T-helper 1 cell treated with Interleukin-12 subunit alpha and Interleukin-12 subunit beta and Interleukin-4 antibody, amounts not matched to agents 30 μg/mL and 1 μg/mL, for 36 hours (primary cell): ENCODE data around the gene HNRNPUL1.

Experiments used
- H3K27ac Mint-ChIP-seq: one replicate; pipeline ENCODE4 v1.8.0; 2021; ENCODE audit warnings: mild to moderate bottlenecking, mixed read lengths
- H3K27me3 Mint-ChIP-seq: one replicate; pipeline ENCODE4 v1.8.0; 2021; ENCODE audit warnings: low read depth, mixed read lengths
- H3K36me3 Mint-ChIP-seq: one replicate; pipeline ENCODE4 v1.8.0; 2021; ENCODE audit warnings: low read depth, mixed read lengths
- H3K4me1 Mint-ChIP-seq: one replicate; pipeline ENCODE4 v1.8.0; 2021; ENCODE audit warnings: low read depth, mixed read lengths
- H3K4me3 Mint-ChIP-seq: one replicate; pipeline ENCODE4 v1.8.0; 2021; ENCODE audit warnings: mild to moderate bottlenecking, moderate library complexity, mixed read lengths
- H3K9me3 Mint-ChIP-seq: one replicate; pipeline ENCODE4 v1.8.0; 2021; ENCODE audit warnings: mixed read lengths

Gene HNRNPUL1

DNA sequence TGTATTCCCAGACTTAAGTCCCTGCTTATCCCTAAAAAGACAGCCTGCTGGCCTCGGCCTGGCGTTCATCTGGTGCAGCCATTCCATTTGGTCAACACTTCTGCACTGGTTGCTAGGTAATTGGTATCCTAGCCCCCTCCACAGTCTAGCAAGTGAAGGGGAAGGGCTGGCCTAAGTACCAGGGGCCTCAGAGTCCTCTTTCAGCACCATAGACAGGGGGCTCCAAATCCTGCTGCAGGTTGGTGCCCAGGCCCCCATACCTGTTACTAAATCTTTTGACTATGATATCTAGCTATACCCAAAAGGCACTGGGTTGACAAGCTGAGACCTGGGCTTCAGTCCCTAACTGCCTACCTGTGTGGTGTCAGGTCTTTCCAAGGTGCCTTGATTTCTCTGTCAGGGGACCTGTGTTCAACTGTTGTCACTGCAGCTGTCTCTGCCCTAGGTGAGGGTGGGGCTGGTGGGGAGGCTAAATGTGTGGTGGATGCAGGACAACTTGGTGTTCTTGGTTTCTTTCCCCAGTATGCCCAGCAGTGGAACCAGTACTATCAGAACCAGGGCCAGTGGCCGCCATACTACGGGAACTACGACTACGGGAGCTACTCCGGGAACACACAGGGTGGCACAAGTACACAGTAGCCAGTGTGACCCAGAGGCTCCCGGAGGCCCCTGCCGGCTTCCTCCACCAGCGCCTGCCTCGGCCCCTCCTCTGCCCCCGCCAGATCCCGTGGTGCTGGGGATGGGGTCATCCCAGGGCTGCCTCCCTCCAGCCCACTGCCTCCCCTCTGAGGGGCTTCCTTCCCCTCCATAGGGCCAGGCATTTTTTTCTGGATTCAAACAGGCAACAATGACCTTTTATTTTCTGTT lies 42.0 kb downstream of the HNRNPUL1 start:
- Mint-ChIP-seq H3K27me3 (no peaks in the 10 kb centered on the region), H3K4me3 (peak overlapping the region; percentile 80), H3K9me3 (no peaks in the 10 kb centered on the region), H3K4me1 (peaks cover 72% of the 10 kb centered on the region), H3K27ac (peak overlapping the region; percentile 93), H3K36me3 (peaks cover 63% of the 10 kb centered on the region)

DNA sequence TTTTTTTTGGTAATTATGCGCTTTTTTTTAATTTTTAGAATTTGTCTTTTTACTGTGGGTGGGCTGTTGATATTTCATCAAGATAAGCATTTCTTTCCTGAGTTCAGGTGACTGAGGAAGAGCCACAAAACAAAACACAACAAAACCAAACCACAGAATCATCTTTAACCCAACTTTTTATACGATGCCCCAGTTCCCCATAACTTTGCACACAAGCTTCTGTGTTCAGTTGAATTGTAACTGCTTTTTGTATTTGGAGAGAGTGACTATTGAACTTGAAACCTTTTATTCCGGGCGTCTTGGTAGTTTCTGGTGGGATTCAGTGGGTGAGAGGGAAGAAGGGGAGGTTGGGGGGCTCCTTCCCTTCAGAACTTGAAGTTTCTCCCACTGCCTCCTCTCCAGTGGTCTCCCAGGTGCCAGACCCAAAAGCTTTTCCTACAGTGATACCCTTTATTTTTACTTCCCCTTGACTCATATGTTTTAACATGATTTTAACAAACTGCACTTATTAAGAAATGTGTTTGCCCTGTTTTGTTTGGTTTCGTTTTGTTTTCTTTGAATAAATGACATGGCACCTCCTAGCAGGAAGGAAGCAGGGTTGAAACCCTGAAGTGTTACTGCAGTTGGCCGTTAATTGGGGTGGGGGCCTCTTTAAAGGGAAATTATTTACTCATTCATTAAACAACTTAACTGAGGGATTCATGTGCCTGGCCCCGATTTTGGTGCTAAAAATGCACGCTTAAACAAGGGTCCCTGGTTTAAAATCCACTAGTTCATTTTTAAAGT lies 43.1 kb downstream of the HNRNPUL1 start:
- Mint-ChIP-seq H3K27me3 (no peaks in the 10 kb centered on the region), H3K4me3 (peak overlapping the region; percentile 80), H3K36me3 (peaks cover 57% of the 10 kb centered on the region)

DNA sequence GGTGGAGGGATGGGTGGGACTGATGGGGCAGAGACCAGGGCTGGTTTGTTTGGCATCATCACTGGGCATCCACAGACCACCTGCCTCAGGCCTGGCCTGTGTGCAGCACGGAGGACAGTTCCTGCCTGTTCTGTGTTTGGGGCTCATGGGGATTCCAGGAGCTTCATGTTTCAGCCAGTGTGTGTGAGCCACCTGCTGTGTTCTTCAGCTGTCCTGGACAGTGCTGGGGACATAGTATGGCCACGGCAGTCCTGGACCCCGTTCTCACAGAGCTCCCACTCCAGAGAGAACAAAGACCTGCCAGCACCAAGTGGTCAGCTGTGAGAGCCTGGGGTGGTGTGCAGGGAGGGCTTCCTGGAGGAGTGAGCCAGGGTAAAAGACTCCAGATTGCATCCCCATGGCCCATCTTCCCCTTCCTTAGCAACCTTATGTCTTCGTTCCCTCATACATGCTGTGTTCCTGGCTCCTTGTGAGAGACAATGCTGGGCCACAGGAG lies 43.8 kb downstream of the HNRNPUL1 start:
- Mint-ChIP-seq H3K27ac (peak overlapping the region; percentile 93), H3K9me3 (no peaks in the 10 kb centered on the region), H3K4me3 (peak overlapping the region; percentile 98), H3K36me3 (peaks cover 53% of the 10 kb centered on the region), H3K4me1 (peaks cover 66% of the 10 kb centered on the region), H3K27me3 (no peaks in the 10 kb centered on the region)

More for the DNA sequence above, 43.1 kb downstream of the HNRNPUL1 start:
- H3K9me3 Mint-ChIP-seq, result no peaks in the 10 kb centered on the region
- peaks cover 69% of the 10 kb centered on the region for H3K4me1 Mint-ChIP-seq
- H3K27ac Mint-ChIP-seq, result peak overlapping the region; percentile 93

DNA sequence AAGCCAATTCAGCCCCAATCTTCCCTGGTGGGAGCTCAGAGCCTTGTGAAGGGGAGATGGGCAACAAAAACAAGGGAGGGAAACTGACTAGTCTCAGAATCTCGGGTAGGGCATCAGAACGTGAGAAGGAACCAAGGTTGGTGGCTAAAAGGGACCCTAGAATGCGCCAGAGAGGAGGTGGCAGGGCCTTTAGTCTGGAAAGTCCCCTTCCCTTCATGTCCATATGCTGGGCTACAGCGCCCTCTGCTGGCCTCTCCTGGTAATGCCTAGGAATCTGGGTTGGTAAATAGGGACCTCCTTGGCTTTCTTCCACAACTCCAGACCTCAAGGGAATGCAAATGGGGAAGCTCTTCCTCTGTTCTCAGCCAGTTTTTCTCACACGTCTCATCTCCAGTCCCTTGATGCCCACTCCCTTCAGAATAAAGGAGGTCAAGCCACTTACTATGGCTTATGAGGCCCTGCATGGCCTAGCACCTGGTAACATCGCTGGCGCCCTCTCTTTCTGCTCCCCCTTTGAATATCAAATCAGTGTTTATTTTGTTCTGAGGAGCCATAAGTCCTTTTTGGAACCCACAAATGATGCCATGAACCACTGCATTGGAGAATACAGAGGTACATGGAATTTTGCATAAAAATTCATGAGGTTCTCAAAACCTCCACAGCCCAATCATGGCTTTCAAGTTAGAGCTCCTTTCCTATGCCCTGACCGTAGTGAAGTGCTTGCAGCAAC lies 44.4 kb downstream of the HNRNPUL1 start:
- Mint-ChIP-seq H3K4me1 (peaks cover 68% of the 10 kb centered on the region), H3K9me3 (no peaks in the 10 kb centered on the region), H3K36me3 (peaks cover 55% of the 10 kb centered on the region), H3K27ac (peak overlapping the region; percentile 93), H3K4me3 (peak overlapping the region; percentile 98), H3K27me3 (no peaks in the 10 kb centered on the region)

DNA sequence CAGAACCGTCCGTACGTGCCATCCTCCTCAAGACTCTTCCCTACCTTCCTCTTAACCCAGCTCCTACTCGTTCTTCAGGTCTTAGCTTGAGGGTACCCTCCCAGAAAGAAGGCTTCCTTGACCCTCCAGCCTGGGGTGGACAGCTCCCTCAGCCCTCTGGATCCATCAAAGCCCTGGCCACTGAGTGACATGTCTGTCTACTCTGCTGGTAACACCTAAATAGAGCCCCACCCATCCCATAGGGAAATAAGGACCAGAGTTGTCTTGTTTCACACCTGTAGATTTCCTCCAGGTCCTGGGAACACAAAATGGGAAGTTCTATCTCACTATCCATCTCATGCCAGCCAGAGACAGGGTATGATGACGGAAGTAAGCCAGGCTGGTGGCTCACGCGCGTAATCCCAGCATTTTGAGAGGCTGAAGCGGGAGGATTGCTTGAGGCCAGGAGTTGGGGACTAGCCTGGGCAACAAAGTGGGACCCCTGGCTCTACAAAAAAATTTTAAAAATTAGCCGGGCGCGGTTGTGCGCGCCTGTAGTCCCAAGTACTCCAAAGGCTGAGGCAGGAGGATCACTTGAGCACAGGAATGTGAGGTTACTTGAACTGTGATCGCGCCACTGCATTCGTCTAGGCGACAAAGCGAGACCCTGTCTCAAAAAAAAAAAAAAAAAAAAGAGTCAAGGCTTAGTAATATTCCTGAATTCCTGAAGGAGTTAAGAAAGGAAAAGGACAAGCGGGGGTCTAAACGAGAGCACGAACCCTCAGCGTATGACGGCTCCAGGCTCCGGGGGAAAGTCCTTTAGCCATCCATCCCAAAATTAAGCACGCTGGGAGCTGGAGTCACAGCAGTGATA lies 45.2 kb downstream of the HNRNPUL1 start:
- H3K9me3 Mint-ChIP-seq, result no peaks in the 10 kb centered on the region
- peak overlapping the region; percentile 93 for H3K27ac Mint-ChIP-seq
- H3K4me1 Mint-ChIP-seq, result peaks cover 60% of the 10 kb centered on the region
- H3K4me3 Mint-ChIP-seq, result peak overlapping the region; percentile 98
- H3K36me3 Mint-ChIP-seq, result peaks cover 49% of the 10 kb centered on the region
- H3K27me3 Mint-ChIP-seq, result no peaks in the 10 kb centered on the region

DNA sequence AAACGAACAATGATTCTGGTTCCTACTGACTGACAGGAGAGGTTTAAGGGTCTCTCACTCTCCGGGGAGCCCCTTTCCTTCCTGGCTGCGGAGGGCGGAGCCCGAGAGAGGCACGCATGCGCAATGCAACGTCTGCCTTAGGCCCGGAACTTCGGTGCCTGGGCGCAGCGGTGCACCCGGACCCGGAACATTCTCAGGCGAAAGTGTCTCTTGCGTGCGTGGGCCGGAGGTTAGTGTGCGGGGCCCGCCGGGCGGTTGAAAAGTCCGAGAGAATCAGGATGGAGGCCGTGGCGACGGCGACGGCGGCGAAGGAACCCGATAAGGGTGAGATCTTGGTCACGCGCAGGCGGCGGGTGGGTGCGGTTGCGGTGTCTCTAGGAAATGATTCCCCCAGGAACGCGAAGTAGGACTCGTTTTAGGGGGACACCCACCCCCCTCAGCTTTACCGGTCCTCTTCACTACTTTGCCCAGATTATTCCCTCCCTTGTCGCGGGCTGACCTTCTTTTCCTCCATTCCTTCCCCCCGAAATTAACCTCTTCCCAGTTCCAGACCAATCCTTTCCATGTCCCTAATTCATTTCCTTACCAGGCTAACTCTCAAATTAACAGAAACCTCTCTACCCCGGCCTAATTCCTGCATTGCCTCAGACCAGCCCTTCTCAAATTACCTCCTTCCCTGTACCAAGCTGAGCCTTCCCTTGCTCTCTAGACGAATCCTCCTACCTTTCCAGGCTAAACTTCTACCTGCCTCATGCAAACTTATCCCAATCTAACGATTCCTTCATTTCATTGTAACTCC lies 46.1 kb downstream of the HNRNPUL1 start, which contains the start of gene CCDC97:
Gene CCDC97 (plus strand): TSS at position 140 of the 799 bp plus-strand sequence. CDS start 139 bp downstream, at position 279.
- H3K36me3 Mint-ChIP-seq, result peaks cover 41% of the 10 kb centered on the region
- peak within 1 kb of the TSS; percentile 93 for H3K27ac Mint-ChIP-seq

DNA sequence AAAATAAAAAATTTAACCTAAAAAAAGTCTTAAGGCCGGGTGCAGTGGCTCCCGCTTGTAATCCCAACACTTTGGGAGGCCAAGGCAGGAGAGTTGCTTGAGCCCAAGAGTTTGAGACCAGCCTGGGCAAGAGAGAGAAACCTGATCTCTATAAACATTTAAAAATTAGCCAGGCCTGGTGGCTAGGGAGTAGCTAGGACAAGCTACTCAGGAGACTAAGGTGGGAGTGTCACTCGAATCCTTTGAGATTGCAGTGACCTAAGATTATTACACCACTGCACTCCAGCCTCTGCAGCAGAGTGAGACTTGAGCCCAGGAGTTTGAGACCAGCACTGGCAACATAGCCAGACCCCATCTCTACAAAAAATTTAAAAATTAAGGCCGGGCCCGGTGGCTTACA lies 46.9 kb downstream of the HNRNPUL1 start:
- Mint-ChIP-seq H3K36me3 (peaks cover 36% of the 10 kb centered on the region), H3K4me1 (peaks cover 50% of the 10 kb centered on the region), H3K27me3 (no peaks in the 10 kb centered on the region), H3K27ac (no peak overlapping the region), H3K9me3 (no peaks in the 10 kb centered on the region), H3K4me3 (peak overlapping the region; percentile 98)

More for the DNA sequence above, 46.1 kb downstream of the HNRNPUL1 start, which contains the start of gene CCDC97:
- Mint-ChIP-seq H3K4me1 (peaks cover 53% of the 10 kb centered on the region), H3K27me3 (no peaks in the 10 kb centered on the region), H3K9me3 (no peaks in the 10 kb centered on the region), H3K4me3 (peak within 1 kb of the TSS; percentile 98)

DNA sequence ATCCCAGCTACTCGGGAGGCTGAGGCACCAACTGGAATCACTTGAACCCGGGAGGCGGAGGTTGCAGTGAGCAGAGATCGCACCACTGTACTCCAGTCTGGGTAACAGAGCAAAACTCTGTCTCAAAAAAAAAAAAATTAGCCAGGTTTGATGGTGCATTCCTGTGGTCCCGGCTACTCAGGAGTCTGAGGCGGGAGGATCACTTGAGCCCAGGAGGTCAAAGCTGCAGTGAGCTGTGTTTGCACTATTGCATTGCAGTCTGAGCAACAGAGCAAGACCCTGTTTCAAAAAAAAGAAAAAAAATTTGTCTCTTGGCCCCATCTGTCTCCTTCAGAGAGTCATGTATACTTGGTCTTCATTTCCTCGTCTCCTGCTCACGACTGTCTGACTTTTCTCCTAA lies 47.4 kb downstream of the HNRNPUL1 start:
- H3K27me3 Mint-ChIP-seq, result no peaks in the 10 kb centered on the region
- H3K36me3 Mint-ChIP-seq, result peaks cover 41% of the 10 kb centered on the region
- no peak overlapping the region for H3K27ac Mint-ChIP-seq

DNA sequence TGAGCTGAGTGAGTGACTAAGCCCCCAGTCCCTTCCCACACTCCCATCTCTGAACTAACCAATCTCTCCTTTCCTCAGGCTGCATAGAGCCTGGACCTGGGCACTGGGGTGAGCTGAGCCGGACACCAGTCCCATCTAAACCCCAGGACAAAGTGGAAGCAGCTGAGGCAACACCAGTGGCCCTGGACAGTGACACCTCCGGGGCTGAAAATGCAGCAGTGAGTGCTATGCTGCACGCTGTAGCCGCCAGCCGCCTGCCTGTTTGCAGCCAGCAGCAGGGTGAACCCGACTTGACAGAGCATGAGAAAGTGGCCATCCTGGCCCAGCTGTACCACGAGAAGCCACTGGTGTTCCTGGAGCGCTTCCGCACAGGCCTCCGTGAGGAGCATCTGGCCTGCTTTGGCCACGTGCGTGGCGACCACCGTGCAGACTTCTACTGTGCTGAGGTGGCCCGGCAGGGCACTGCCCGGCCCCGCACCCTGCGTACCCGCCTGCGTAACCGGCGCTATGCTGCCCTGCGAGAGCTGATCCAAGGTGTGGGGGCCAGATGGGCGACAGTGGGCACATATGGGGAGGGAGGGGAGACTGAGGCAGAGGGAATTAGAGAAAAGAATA lies 52.2 kb downstream of the HNRNPUL1 start:
- Mint-ChIP-seq H3K4me1 (peaks cover 17% of the 10 kb centered on the region), H3K27ac (no peak overlapping the region), H3K4me3 (no peak overlapping the region), H3K9me3 (no peaks in the 10 kb centered on the region), H3K36me3 (peaks cover 48% of the 10 kb centered on the region), H3K27me3 (no peaks in the 10 kb centered on the region)

More for the DNA sequence above, 47.4 kb downstream of the HNRNPUL1 start:
- Mint-ChIP-seq H3K4me3 (peak overlapping the region; percentile 98), H3K4me1 (peaks cover 46% of the 10 kb centered on the region), H3K9me3 (no peaks in the 10 kb centered on the region)

DNA sequence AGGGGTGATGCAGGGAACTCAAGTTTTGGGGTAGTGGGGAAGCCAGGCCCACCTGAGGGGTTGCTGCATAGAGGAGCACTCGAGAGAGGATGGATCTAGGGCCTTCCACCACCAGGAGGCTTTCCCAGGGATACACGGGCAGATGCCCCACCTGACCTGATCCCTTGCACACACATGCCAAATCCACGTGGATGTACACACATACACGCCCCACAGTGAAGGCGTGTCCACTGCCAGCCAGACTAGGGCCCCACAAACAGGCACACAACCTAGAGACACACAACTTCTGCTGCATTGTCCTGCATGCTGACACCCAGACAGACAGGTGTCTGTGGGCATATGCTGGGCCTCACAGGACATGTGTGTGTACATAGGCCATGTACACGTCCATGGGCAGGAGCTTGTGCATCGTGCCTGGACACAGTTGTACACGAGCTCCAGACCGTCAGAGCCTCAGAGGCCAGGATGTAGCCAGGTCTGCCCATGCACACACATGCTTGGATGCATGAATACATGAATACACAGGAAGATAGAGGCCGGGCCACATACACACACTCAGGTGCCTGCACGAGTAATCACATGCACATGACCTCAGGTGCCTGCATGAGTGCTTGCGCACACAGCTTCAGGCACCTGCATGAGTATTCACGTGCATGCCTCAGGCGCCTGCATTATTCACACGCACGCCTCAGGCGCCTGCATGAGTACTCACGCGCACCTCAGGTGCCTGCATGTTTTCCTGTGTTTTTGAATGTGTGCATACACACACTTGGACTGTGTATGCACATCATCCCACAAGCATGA lies 54.7 kb downstream of the HNRNPUL1 start:
- no peak overlapping the region for H3K4me3 Mint-ChIP-seq
- H3K9me3 Mint-ChIP-seq, result no peaks in the 10 kb centered on the region
- peaks cover 6% of the 10 kb centered on the region for H3K4me1 Mint-ChIP-seq
- H3K27me3 Mint-ChIP-seq, result no peaks in the 10 kb centered on the region
- no peak overlapping the region for H3K27ac Mint-ChIP-seq
- peaks cover 45% of the 10 kb centered on the region for H3K36me3 Mint-ChIP-seq

DNA sequence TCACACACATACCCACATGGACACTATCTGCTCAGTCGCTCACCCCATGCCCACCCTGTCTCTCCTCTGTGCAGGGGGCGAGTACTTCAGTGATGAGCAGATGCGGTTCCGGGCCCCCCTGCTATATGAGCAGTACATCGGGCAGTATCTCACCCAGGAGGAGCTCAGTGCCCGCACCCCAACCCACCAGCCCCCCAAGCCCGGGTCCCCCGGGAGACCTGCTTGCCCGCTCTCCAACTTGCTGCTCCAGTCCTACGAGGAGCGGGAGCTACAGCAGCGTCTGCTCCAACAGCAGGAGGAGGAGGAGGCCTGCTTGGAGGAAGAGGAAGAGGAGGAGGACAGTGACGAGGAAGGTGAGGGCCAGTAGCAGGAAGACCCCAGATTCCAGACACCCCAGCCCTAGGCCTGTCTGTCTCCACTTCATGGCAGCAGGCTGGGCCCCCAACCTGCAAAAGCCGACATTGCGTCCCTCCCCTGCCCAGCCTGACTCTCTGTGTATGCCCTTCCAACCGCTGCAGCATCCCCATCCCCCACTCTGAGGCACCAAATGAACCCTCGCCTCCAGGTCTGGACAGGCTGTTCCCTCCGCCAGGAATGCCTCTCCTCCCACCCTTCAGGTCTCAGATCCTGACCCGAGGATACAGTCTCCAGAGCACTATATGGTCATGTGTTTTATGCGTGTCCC lies 55.5 kb downstream of the HNRNPUL1 start:
- Mint-ChIP-seq H3K4me1 (peaks cover 13% of the 10 kb centered on the region), H3K4me3 (no peak overlapping the region), H3K27ac (no peak overlapping the region), H3K9me3 (no peaks in the 10 kb centered on the region), H3K36me3 (peaks cover 46% of the 10 kb centered on the region), H3K27me3 (no peaks in the 10 kb centered on the region)
